H1 (cell line): ENCODE results near the gene PXDC1. TPM values are rescaled to one million over a fixed set of nuclear protein-coding genes. Genes with fewer than 3 reads are reported as not detected.

Experiments used
- CTCF ChIA-PET: fragments of 300-600 bp; sonication (Branson Sonifier 250); formaldehyde crosslinking; loops from one replicate; lab custom pipeline; 2021; ENCODE audit not compliant: partially characterized antibody; lab: Charles Lee
- POLR2A ChIA-PET: fragments of 300-600 bp; sonication (Branson Sonifier 250); formaldehyde crosslinking; loops from one replicate; lab custom pipeline; 2021; ENCODE audit warnings: inconsistent platforms; ENCODE audit not compliant: partially characterized antibody; lab: Charles Lee
- DNase-seq, 2 experiments: peaks; one replicate each; pipeline versions ENCODE4 v3.0.0 to v3.0.0-alpha.2; 2010 to 2022; ENCODE audit warnings: low spot score in 2 of 2, low read depth in 1 of 2, mixed read lengths in 1 of 2
- FAIRE-seq: peaks from 2 replicates; lab custom pipeline; 2011; peaks lifted over from hg19 to GRCh38; lab: Jason Lieb, UNC
- H2AFZ ChIP-seq: 2 replicates; pipeline ENCODE4 v1.8.1; 2012; ENCODE audit warnings: low read length, inconsistent platforms
- H2AK5ac ChIP-seq: 2 replicates; pipeline ENCODE4 v1.6.1; 2013; ENCODE audit warnings: low read depth, low read length
- H2BK120ac ChIP-seq: replicated peaks from 2 replicates; pipeline ENCODE3; 2013; ENCODE audit warnings: low read depth, low read length, inconsistent platforms
- H2BK12ac ChIP-seq: 2 replicates; pipeline ENCODE4 v1.6.1; 2013; ENCODE audit warnings: low read depth, low read length
- H2BK15ac ChIP-seq: 2 replicates; pipeline ENCODE4 v1.6.1; 2013; ENCODE audit warnings: low read length
- H2BK20ac ChIP-seq: 2 replicates; pipeline ENCODE4 v1.6.1; 2013; ENCODE audit warnings: low read length
- H2BK5ac ChIP-seq: 2 replicates; pipeline ENCODE4 v1.6.1; 2013; ENCODE audit warnings: low read depth, low read length
- H3K14ac ChIP-seq: 2 replicates; pipeline ENCODE4 v1.6.1; 2013; ENCODE audit warnings: inconsistent platforms; ENCODE audit not compliant: insufficient read length
- H3K18ac ChIP-seq: 2 replicates; pipeline ENCODE4 v1.6.1; 2013; ENCODE audit warnings: low read length; ENCODE audit errors: extremely low read depth
- H3K23ac ChIP-seq: 2 replicates; pipeline ENCODE4 v1.6.1; 2013; ENCODE audit warnings: inconsistent platforms; ENCODE audit not compliant: insufficient read length
- H3K23me2 ChIP-seq: 2 replicates; pipeline ENCODE4 v1.6.1; 2013; ENCODE audit warnings: low read depth, low read length
- H3K27ac ChIP-seq: 2 replicates; pipeline ENCODE4 v1.6.1; 2011; ENCODE audit warnings: low read depth, low read length, inconsistent platforms
- H3K27me3 ChIP-seq, 4 experiments: replicated peaks in 1 of 4; 1 replicate in 1 of 4; 2 replicates in 3 of 4; pipeline versions ENCODE4 v1.6.1 to v1.8.1; 2011 to 2013; ENCODE audit warnings: low read length in 3 of 4, mild to moderate bottlenecking in 3 of 4, inconsistent platforms in 2 of 4, mixed read lengths in 2 of 4, moderate library complexity in 1 of 4; ENCODE audit not compliant: control insufficient read depth in 3 of 4, insufficient read depth in 3 of 4; ENCODE audit errors: extremely low read depth in 1 of 4
- H3K36me3 ChIP-seq, 4 experiments: 2 replicates each; pipeline versions ENCODE4 v1.6.1 to v1.8.1; 2011 to 2013; ENCODE audit warnings: mild to moderate bottlenecking in 4 of 4, low read length in 3 of 4, moderate library complexity in 2 of 4, control low read depth in 1 of 4, inconsistent platforms in 1 of 4; ENCODE audit not compliant: insufficient read depth in 4 of 4, control insufficient read depth in 2 of 4
- H3K4ac ChIP-seq: replicated peaks from 2 replicates; pipeline ENCODE3; 2013; ENCODE audit warnings: low read length, low read depth, mixed read lengths, inconsistent platforms; ENCODE audit not compliant: insufficient read length
- H3K4me1 ChIP-seq, 4 experiments: replicated peaks in 1 of 4; 1 replicate in 1 of 4; 2 replicates in 3 of 4; pipeline versions ENCODE4 v1.6.1 to v1.8.1; 2011 to 2013; ENCODE audit warnings: low read length in 3 of 4, inconsistent platforms in 2 of 4, mixed read lengths in 1 of 4; ENCODE audit not compliant: insufficient read depth in 4 of 4, control insufficient read depth in 3 of 4
- H3K4me2 ChIP-seq, 2 experiments: 2 replicates each; pipeline versions ENCODE4 v1.6.1 to v1.8.1; 2011 to 2013; ENCODE audit warnings: low read depth in 2 of 2, low read length in 2 of 2, control low read depth in 1 of 2, inconsistent platforms in 1 of 2, mild to moderate bottlenecking in 1 of 2; ENCODE audit not compliant: insufficient read depth in 1 of 2
- H3K4me3 ChIP-seq, 4 experiments: fragments of 200-600, 300-600 bp in 1 of 4; sonication (generic), shearing (Covaris generic), sonication (Bioruptor Twin) in 1 of 4; 2 replicates each; pipeline versions ENCODE4 v1.5.1 to v1.8.1; 2011 to 2016; ENCODE audit warnings: low read length in 4 of 4, low read depth in 3 of 4, control low read depth in 2 of 4, inconsistent platforms in 2 of 4, mild to moderate bottlenecking in 2 of 4, mixed read lengths in 1 of 4, moderate library complexity in 1 of 4; ENCODE audit not compliant: insufficient read depth in 2 of 4; ENCODE audit errors: extremely low read depth in 1 of 4
- H3K56ac ChIP-seq: replicated peaks from 2 replicates; pipeline ENCODE3; 2013; ENCODE audit warnings: low read depth, mild to moderate bottlenecking, mixed read lengths, low read length, inconsistent platforms; ENCODE audit not compliant: insufficient read length
- H3K79me1 ChIP-seq: 2 replicates; pipeline ENCODE4 v1.6.1; 2013; ENCODE audit warnings: low read depth, low read length, control low read depth
- H3K79me2 ChIP-seq, 2 experiments: 2 replicates each; pipeline versions ENCODE4 v1.6.1 to v1.8.1; 2012 to 2013; ENCODE audit warnings: low read length in 2 of 2, mild to moderate bottlenecking in 2 of 2, inconsistent platforms in 1 of 2; ENCODE audit not compliant: insufficient read depth in 2 of 2, control insufficient read depth in 1 of 2
- H3K9ac ChIP-seq, 4 experiments: replicated peaks in 1 of 4; 1 replicate in 1 of 4; 2 replicates in 3 of 4; pipeline versions ENCODE4 v1.6.1 to v1.8.1; 2011 to 2013; ENCODE audit warnings: low read depth in 3 of 4, low read length in 3 of 4, control low read depth in 2 of 4, mild to moderate bottlenecking in 2 of 4, moderate library complexity in 2 of 4, inconsistent platforms in 1 of 4; ENCODE audit errors: extremely low read depth in 1 of 4
- H3K9me3 ChIP-seq, 2 experiments: 2 replicates each; pipeline versions ENCODE4 v1.6.1 to v1.8.1; 2012 to 2013; ENCODE audit warnings: mild to moderate bottlenecking in 2 of 2, moderate library complexity in 2 of 2, control low read depth in 1 of 2, inconsistent platforms in 1 of 2, low read depth in 1 of 2, low read length in 1 of 2, mixed read lengths in 1 of 2; ENCODE audit not compliant: insufficient read depth in 2 of 2
- H4K20me1 ChIP-seq, 2 experiments: replicated peaks in 1 of 2; 2 replicates each; pipeline versions ENCODE3 to v1.8.1; 2011 to 2013; ENCODE audit warnings: inconsistent platforms in 2 of 2, low read length in 2 of 2, mild to moderate bottlenecking in 1 of 2; ENCODE audit not compliant: insufficient read depth in 2 of 2, control insufficient read depth in 1 of 2
- H4K5ac ChIP-seq: 2 replicates; pipeline ENCODE4 v1.6.1; 2013; ENCODE audit warnings: low read length, low read depth, mixed read lengths, inconsistent platforms; ENCODE audit not compliant: insufficient read length
- H4K8ac ChIP-seq: 2 replicates; pipeline ENCODE4 v1.8.0; 2013; ENCODE audit warnings: mild to moderate bottlenecking, moderate library complexity, low read length, inconsistent platforms; ENCODE audit not compliant: insufficient read depth; ENCODE audit errors: extremely low read depth
- H4K91ac ChIP-seq: replicated peaks from 2 replicates; pipeline ENCODE3; 2013; ENCODE audit warnings: low read length, mixed read lengths, inconsistent platforms; ENCODE audit not compliant: insufficient read length
- ASH2L ChIP-seq: fragments of 200-600, 300-600 bp; sonication (generic); IDR thresholded peaks from one replicate; pipeline ENCODE4 v1.7.1; 2017; ENCODE audit warnings: low read length
- CEBPB ChIP-seq: IDR thresholded peaks from 2 replicates; pipeline ENCODE4 v1.6.1; 2012; ENCODE audit warnings: low read depth, low read length
- CHD1 ChIP-seq: IDR thresholded peaks from 2 replicates; pipeline ENCODE4 v1.6.1; 2012; ENCODE audit warnings: low read depth, low read length, improper control_type of control experiment
- GABPA ChIP-seq: IDR thresholded peaks from 2 replicates; pipeline ENCODE4 v1.6.1; 2011; ENCODE audit warnings: mild to moderate bottlenecking, low read length, moderate library complexity, borderline replicate concordance; ENCODE audit not compliant: insufficient read depth
- NRF1 ChIP-seq: IDR thresholded peaks from 2 replicates; pipeline ENCODE4 v1.6.1; 2011; ENCODE audit warnings: mild to moderate bottlenecking, low read depth, low read length, improper control_type of control experiment
- POLR2A ChIP-seq, 2 experiments: IDR thresholded peaks; 1 replicate in 1 of 2; 2 replicates in 1 of 2; pipeline ENCODE4 v1.6.1; 2011; ENCODE audit warnings: low read depth in 2 of 2, low read length in 2 of 2, mild to moderate bottlenecking in 2 of 2; ENCODE audit errors: control extremely low read depth in 1 of 2
- RNF2 ChIP-seq: fragments of 200-900, 300-1000 bp; sonication (generic); IDR thresholded peaks from 2 replicates; pipeline ENCODE4 v1.7.1; 2016; ENCODE audit warnings: borderline replicate concordance, low read depth, mild to moderate bottlenecking, antibody characterized with exemption, low read length; ENCODE audit not compliant: poor library complexity, severe bottlenecking; ENCODE audit errors: missing control alignments
- RXRA ChIP-seq: IDR thresholded peaks from 2 replicates; pipeline ENCODE4 v1.6.1; 2011; ENCODE audit warnings: low read depth, mild to moderate bottlenecking, low read length, moderate library complexity; ENCODE audit not compliant: insufficient read depth
- SIN3A ChIP-seq, 2 experiments: IDR thresholded peaks in 1 of 2; conservative IDR thresholded peaks in 1 of 2; 2 replicates each; pipeline ENCODE4 v1.6.1; 2011 to 2012; ENCODE audit warnings: low read length in 2 of 2, improper control_type of control experiment in 1 of 2, low read depth in 1 of 2, mild to moderate bottlenecking in 1 of 2
- SP1 ChIP-seq: IDR thresholded peaks from 2 replicates; pipeline ENCODE4 v1.6.1; 2011; ENCODE audit warnings: low read depth, low read length
- SRF ChIP-seq: IDR thresholded peaks from 2 replicates; pipeline ENCODE4 v1.6.1; 2011; ENCODE audit warnings: mild to moderate bottlenecking, low read depth, low read length, moderate library complexity
- SUZ12 ChIP-seq: fragments of 200-600 bp; sonication (generic); IDR thresholded peaks from 2 replicates; pipeline ENCODE4 v1.6.1; 2012; ENCODE audit warnings: mild to moderate bottlenecking, inconsistent platforms, low read length, moderate library complexity, mixed read lengths
- ZNF274 ChIP-seq: IDR thresholded peaks from 2 replicates; pipeline ENCODE4 v1.7.0; 2012; ENCODE audit warnings: low read length, borderline replicate concordance; ENCODE audit errors: extremely low read depth
- WGBS, 2 experiments: shearing (Covaris generic) in 1 of 2; methylation state at CpG; one replicate each; pipeline versions ENCODE4 v1.1.6 to v1.1.7; 2013 to 2015; ENCODE audit warnings: low lambda C conversion rate in 2 of 2, mixed read lengths in 2 of 2, inconsistent platforms in 1 of 2, low coverage in 1 of 2, missing lambda C conversion rate in 1 of 2; ENCODE audit not compliant: insufficient replicate concordance in 2 of 2, insufficient coverage in 1 of 2, insufficient read length in 1 of 2; ENCODE audit errors: extremely low coverage in 1 of 2, missing lambda C conversion rate in 1 of 2; 5-methylcytosine and 5-hydroxymethylcytosine counted together
- polyA plus RNA-seq, 7 experiments: library from polyadenylated mRNA; depleted of rRNA in 3 of 7; stranded (reverse) in 5 of 7; unstranded in 2 of 7; fragments of >200 nt in 5 of 7; fragments of 200-250 nt in 2 of 7; gene quantifications; 1 replicate in 5 of 7; 2 replicates in 1 of 7; 4 replicates in 1 of 7; pipeline versions ENCODE4 v1.2.1 to v1.2.3, GENCODE V29; 2011 to 2013; ENCODE audit warnings: missing spikeins in 2 of 7, mixed read lengths in 2 of 7
- total RNA-seq: library from RNA; stranded (reverse); fragmentation: NEBNext Ultra II Directional; extraction: Animal tissue kit (Norgen Biotek cat#: 25700); gene quantifications from 2 replicates; pipeline ENCODE4 v1.2.1, GENCODE V29; 2021
- TF ChIP-seq, protein P1 (sequence below): IDR thresholded peaks from 2 replicates; pipeline ENCODE4 v1.6.1; 2011; ENCODE audit warnings: low read length, improper control_type of control experiment

Gene PXDC1
- total and polyA plus RNA-seq, 2 of the 8 experiments (the other 6 are each of a cell fraction or from before 2014, with no cell fraction given), result 1.7 to 2.0 TPM

GRCh38 chr6:3711776-3712175 lies 39.7 kb downstream of the PXDC1 start:
- H3K36me3 ChIP-seq, result no peaks in the 10 kb centered on the region
- no peak overlapping the region for H2AK5ac ChIP-seq
- H4K20me1 ChIP-seq, result no peaks in the 10 kb centered on the region
- no peaks in the 10 kb centered on the region for H3K27me3 ChIP-seq
- 84% methylated on average over 6 of the region's 6 CpGs; no CpG with 5 or more reads in 1 of the 2 experiments for WGBS, 2 experiments
- no peak overlapping the region for H4K8ac ChIP-seq
- H4K5ac ChIP-seq, result no peak overlapping the region
- H2BK12ac ChIP-seq, result no peak overlapping the region
- no peak overlapping the region for H2BK120ac ChIP-seq
- H3K4me1 ChIP-seq, result no peaks in the 10 kb centered on the region
- no peak overlapping the region for H3K4ac ChIP-seq
- H3K56ac ChIP-seq, result no peak overlapping the region
- H3K23me2 ChIP-seq, result no peaks in the 10 kb centered on the region; the same call in 1 of the 2 replicates
- CTCF ChIA-PET, result interaction anchor here (0.9 to 1.3 kb wide), 5 partner anchors 10 to 432 kb away, joined by 3 to 4 read pairs (median 3); no protein-coding TSS in a partner anchor
- H2AFZ ChIP-seq, result no peak overlapping the region
- H3K4me3 ChIP-seq, result no peak overlapping the region
- H3K14ac ChIP-seq, result no peak overlapping the region
- FAIRE-seq (no peak), DNase-seq (no peak)
- no peaks in the 10 kb centered on the region for H3K79me2 ChIP-seq
- H3K27ac ChIP-seq, result no peak overlapping the region
- POLR2A ChIA-PET, result no interaction called here
- H4K91ac ChIP-seq, result no peak overlapping the region
- peaks cover 0 to 3% of the 10 kb centered on the region in 2 experiments; a peak in 1 of 4 replicates for H3K9me3 ChIP-seq
- H3K4me2 ChIP-seq, result no peak overlapping the region
- H2BK15ac ChIP-seq, result no peak overlapping the region
- no peaks in the 10 kb centered on the region for H3K79me1 ChIP-seq
- no peak overlapping the region for H2BK20ac ChIP-seq
- no peak overlapping the region for H2BK5ac ChIP-seq
- no peak overlapping the region for H3K9ac ChIP-seq
- H3K23ac ChIP-seq, result no peak overlapping the region
- H3K18ac ChIP-seq, result no peak overlapping the region
- no peak for TF ChIP-seq POLR2A (IDR thresholded peaks at IDR 0.05; ENCODE audit: control extremely low read depth in 1 of 2, low read depth in 2 of 2, low read length in 2 of 2)
- no peak for TF ChIP-seq NRF1
- TF ChIP-seq SRF, result no peak
- TF ChIP-seq SIN3A (conservative IDR thresholded peaks at IDR 0.05 in 1 of 2, IDR thresholded peaks at IDR 0.05 in 1 of 2; ENCODE audit: low read depth in 1 of 2, low read length in 2 of 2), result no peak
- TF ChIP-seq, protein P1, sequence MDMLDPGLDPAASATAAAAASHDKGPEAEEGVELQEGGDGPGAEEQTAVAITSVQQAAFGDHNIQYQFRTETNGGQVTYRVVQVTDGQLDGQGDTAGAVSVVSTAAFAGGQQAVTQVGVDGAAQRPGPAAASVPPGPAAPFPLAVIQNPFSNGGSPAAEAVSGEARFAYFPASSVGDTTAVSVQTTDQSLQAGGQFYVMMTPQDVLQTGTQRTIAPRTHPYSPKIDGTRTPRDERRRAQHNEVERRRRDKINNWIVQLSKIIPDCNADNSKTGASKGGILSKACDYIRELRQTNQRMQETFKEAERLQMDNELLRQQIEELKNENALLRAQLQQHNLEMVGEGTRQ, result no peak
- no peak for TF ChIP-seq CEBPB
- no peak for TF ChIP-seq GABPA
- no peak for TF ChIP-seq SP1
- no peak for TF ChIP-seq RXRA
- TF ChIP-seq CHD1, result no peak
- no peak for TF ChIP-seq ZNF274
- no peak for TF ChIP-seq SUZ12
- TF ChIP-seq ASH2L, result no peak
- TF ChIP-seq RNF2, result no peak
